Effector CD8-positive, alpha-beta T cell (primary cell): ENCODE measurements around the gene RASEF.
"Not testable (repeated sequence)": the region's sequence is repeated elsewhere in the genome, so short reads cannot be mapped to it uniquely, and the experiment has no call there.

Experiments
- DNase-seq: peaks from one replicate; lab custom pipeline; 2025; lab: John Stamatoyannopoulos, UW

Gene RASEF

DNA sequence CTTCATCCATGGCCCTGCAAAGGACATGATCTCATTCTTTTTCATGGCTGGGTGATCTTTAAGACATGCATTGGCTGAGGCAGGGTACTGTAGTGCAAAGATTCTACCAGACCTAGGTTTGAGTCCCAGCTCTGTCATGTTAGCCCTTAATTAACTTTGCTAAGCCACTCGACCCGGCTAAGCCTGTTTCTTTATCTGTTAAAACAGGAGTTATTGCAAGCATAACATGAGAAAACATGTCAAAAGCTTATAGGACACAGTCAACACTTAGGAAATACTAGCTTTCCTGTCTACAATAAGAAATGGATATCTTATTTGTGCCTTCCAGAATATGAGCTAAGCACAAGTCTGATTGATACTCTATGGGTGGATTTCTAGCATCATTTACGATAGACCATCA lies 92.6 kb downstream of the RASEF start:
- no peak for DNase-seq

GRCh38 chr9:82969291-82969690 lies 93.7 kb downstream of the RASEF start:
- DNase-seq = no peak

GRCh38 chr9:82968816-82969215 lies 94.1 kb downstream of the RASEF start:
- no peak for DNase-seq

- no peak for DNase-seq
Observed at GRCh38 chr9:82968388-82968787, 94.6 kb downstream of the RASEF start.

DNA sequence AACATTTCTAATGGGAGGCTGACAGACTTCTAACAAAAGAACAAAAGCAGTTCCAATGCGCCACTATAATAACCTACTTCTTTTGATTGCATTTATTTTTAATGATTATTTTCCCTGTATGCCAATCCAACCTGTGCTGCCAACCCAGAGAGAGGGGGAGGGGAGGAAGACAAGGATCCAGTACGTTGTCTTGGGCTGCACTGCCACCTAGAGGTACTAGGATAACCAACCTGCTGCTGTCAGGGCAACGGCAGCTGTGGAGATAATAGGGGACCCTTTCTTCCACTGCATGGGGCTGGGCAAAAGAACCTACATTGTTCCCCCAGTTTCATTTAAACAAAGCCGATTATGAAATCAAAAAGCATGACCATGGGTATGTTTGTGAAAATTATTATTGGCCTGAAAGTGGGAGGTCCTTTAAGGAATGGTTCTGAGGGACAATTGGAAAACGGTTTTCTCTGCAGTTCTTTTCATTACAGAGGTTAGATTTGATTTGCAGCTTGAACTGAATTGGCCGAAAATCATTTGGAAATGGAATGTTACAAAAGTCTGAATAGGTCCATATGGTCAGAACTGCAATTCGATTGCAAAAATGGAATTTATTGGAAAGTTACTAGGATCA lies 101.3 kb downstream of the RASEF start:
- DNase-seq = no peak

DNA sequence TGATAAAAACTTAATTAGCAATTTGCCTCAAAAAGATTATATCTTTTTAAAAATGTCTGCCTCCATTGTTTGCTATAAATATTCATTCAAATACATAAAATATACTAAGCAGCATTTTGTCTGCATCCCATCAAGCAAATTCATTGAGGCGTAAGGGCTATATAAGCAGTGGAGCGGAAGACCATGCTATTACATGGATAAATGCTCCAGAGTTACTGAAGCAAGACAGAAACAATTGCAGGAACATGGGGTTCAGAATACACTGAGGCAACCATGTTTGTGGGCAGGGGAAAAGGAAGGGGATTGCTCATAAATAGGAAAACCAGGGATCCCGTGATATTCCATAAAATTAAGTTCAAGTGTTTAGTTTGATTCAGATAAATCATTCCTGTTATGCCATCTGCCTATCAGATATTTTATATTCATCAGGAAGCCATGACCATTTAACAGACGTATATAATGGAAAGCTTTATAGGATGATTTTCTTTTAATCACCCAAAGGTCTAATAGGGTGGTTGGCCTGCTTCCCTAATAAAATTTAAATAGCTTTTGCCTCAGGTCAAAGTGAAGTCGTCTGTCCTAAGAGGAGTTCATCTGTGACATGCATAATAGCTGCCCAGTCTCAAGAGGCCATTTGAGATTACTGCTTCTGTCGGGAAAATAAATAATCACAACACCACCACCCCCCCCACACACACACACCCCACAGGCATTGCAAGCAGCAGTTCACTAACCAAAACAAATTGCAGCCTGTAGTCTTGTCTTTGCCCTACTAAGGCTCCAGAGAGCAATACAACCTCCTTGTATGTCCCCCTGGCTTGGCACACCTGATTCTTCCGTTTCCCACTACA lies 105.2 kb downstream of the RASEF start:
- DNase-seq = no peak

DNA sequence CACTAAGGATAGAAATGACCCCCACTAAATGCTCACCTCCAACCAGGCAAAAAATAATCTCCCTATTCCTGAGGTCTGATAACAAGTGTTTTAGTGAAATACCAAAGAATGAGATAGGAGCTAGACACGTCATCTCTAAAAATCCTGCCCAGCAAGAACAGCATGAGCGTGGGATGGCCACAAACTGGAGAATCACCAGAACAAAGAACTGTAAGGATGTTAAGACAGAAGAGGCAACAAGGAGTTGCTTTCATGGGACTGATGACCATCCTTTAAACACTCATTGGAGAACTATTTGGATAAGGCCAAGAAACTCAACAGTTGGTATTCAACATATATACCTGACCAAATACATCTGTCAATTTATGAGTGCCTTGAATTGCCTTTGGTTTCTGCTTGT lies 113.7 kb downstream of the RASEF start:
- no peak for DNase-seq

GRCh38 chr9:82940376-82940775 lies 122.6 kb downstream of the RASEF start:
- DNase-seq = no peak

- DNase-seq = no peak
Observed at GRCh38 chr9:82939451-82939850, 123.5 kb downstream of the RASEF start.

DNA sequence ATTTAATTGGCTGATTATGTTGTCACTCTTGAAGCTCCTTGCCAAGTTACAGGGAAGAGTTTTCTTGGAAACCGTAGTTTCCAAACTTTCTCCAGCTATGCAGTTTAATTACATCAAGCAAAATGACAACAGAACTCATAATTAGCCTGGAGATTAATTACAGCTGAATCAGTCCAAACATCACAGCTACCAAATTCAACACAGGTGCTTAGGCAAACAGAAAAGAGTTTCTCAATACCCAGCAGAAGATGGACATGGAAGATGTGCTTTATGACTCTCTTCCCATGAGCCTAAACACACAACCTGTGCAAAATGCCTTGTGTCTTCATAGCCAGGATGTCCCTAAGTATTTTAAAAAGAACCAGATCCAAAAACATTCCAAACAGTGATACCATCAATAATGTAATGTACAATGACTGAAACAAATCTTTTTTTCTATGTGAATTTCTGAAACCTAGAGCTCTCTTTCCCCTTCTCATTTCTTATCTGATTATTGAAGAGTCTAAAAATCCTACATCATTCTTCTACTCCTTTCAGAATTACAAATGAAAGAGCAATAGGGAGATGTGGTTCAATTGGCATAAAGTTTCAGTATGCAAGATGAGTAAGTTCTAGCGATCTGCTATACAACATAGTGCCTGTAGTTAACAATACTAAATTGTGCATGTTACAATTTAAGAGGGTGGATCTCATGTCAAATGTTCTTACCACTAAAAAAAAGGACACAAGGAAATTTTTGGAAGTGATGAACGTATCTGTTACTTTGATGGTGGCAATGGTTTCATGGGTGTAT lies 124.3 kb downstream of the RASEF start:
- DNase-seq = no peak

GRCh38 chr9:82936561-82936960 lies 126.4 kb downstream of the RASEF start:
- DNase-seq = not testable (repeated sequence)

DNA sequence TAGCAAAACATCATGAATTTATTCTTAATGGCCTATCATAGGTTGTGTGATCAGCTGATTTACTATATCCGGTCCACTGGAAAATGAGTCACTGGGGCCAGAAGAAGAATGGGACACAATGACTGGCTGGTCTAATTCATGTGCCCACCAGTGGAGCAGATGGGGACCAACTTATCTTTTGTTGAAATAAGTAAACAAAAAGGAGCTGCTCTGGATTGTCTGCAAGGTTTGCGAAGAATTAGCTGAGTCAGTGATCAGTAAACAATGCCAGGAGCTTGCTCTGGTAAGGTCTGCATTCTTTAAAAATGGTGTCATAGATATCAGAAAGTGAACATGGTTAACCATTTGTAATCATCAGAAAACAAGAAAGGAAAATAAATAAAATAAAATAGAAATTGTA lies 128.0 kb downstream of the RASEF start:
- DNase-seq = no peak

DNA sequence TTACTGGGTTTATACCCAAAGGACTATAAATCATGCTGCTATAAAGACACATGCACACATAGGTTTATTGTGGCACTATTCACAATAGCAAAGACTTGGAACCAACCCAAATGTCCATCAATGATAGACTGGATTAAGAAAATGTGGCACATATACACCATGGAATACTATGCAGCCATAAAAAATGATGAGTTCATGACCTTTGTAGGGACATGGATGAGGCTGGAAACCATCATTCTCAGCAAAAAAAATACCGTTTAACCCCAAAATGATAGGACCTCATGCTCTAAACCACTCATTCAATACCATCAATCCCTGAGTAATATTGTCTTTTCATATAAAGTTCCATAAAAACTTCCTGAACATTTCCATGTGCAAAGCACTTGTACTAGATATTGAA lies 128.9 kb downstream of the RASEF start:
- DNase-seq = not testable (repeated sequence)

DNA sequence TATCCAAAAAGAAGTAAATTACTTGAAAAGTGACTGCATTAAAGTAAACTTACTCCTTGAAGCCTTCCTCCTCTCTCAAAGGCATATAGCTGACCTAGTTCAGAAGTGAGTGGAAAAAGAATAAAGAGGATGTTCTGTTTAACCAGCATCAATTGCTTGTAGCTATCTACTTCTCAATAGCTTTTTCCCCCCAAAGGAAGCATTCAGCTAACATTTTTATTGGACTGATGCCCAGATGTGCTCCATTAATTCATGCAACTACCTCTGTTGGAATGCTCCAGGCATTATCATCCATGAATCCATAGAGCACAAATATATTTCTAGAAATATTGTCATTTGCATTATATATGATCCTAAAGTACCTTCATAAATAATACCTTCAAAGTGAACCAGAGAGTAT lies 132.8 kb downstream of the RASEF start:
- DNase-seq = no peak
